HCT116 (cell line): ENCODE measurements around the gene PARVA.

Experiments used
- CEBPB ChIP-seq: IDR thresholded peaks from 2 replicates; pipeline ENCODE4 v1.6.1; 2012; ENCODE audit warnings: low read depth
- EZH2phosphoT487 ChIP-seq: fragments of 200-600 bp; IDR thresholded peaks from 2 replicates; pipeline ENCODE4 v1.6.1; 2018; ENCODE audit warnings: antibody characterized with exemption, borderline replicate concordance
- POLR2A ChIP-seq: IDR thresholded peaks from 2 replicates; pipeline ENCODE4 v1.7.0; 2011; ENCODE audit warnings: borderline replicate concordance; ENCODE audit not compliant: insufficient read depth, insufficient read length; ENCODE audit errors: extremely low read depth
- RAD21 ChIP-seq: IDR thresholded peaks from 2 replicates; pipeline ENCODE4 v1.6.1; 2012; ENCODE audit warnings: low read depth, mild to moderate bottlenecking
- SIN3A ChIP-seq: IDR thresholded peaks from 2 replicates; pipeline ENCODE4 v1.6.1; 2012; ENCODE audit warnings: low read depth
- SRF ChIP-seq: IDR thresholded peaks from 2 replicates; pipeline ENCODE4 v1.6.1; 2012; ENCODE audit warnings: low read depth
- ZFX ChIP-seq: fragments of 450-650 bp; IDR thresholded peaks from 2 replicates; pipeline ENCODE4 v1.6.1; 2017
- TF ChIP-seq, protein P1 (sequence below), 3 experiments: fragments of 200-600 bp in 1 of 3; sonication (generic) in 1 of 3; IDR thresholded peaks in 2 of 3; conservative IDR thresholded peaks in 1 of 3; 2 replicates each; pipeline ENCODE4 v1.5.1; 2012 to 2017; ENCODE audit warnings: low read depth in 2 of 3, low read length in 2 of 3, antibody characterized with exemption in 1 of 3, borderline replicate concordance in 1 of 3, control low read depth in 1 of 3, mild to moderate bottlenecking in 1 of 3, mixed read lengths in 1 of 3, mixed run types in 1 of 3, moderate library complexity in 1 of 3; ENCODE audit not compliant: insufficient read depth in 1 of 3
- TF ChIP-seq, protein P2 (sequence below): IDR thresholded peaks from 2 replicates; pipeline ENCODE4 v1.6.1; 2012; ENCODE audit warnings: low read depth

DNA sequence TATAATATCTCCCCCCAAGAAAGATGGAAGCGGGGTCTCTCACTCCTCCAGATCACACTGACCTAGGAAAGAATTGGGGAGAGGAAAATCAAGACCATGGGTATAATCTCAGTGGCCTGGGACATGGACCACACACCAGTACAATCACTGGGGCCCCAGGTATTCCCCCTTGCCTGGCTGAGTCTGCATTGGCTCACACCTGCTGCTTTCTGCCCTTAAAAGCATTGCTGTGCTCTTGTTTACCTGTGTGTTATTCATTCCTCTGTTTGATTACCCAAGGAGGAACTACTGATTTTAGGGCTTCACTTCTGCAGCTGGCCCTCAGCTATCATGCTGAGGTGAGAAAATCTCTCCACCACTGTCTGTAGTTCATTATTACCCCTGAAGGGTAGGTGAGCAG is 14.0 kb upstream of the PARVA start:
- no peak for TF ChIP-seq RAD21
- TF ChIP-seq, protein P1, sequence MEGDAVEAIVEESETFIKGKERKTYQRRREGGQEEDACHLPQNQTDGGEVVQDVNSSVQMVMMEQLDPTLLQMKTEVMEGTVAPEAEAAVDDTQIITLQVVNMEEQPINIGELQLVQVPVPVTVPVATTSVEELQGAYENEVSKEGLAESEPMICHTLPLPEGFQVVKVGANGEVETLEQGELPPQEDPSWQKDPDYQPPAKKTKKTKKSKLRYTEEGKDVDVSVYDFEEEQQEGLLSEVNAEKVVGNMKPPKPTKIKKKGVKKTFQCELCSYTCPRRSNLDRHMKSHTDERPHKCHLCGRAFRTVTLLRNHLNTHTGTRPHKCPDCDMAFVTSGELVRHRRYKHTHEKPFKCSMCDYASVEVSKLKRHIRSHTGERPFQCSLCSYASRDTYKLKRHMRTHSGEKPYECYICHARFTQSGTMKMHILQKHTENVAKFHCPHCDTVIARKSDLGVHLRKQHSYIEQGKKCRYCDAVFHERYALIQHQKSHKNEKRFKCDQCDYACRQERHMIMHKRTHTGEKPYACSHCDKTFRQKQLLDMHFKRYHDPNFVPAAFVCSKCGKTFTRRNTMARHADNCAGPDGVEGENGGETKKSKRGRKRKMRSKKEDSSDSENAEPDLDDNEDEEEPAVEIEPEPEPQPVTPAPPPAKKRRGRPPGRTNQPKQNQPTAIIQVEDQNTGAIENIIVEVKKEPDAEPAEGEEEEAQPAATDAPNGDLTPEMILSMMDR (IDR thresholded peaks at IDR 0.05 in 2 of 3, conservative IDR thresholded peaks at IDR 0.05 in 1 of 3; ENCODE audit: borderline replicate concordance in 1 of 3, insufficient read depth in 1 of 3, low read depth in 2 of 3, low read length in 2 of 3), result no peak
- no peak for TF ChIP-seq SRF
- TF ChIP-seq CEBPB, result no peak
- no peak for TF ChIP-seq ZFX
- no peak for TF ChIP-seq POLR2A
- TF ChIP-seq, protein P2, sequence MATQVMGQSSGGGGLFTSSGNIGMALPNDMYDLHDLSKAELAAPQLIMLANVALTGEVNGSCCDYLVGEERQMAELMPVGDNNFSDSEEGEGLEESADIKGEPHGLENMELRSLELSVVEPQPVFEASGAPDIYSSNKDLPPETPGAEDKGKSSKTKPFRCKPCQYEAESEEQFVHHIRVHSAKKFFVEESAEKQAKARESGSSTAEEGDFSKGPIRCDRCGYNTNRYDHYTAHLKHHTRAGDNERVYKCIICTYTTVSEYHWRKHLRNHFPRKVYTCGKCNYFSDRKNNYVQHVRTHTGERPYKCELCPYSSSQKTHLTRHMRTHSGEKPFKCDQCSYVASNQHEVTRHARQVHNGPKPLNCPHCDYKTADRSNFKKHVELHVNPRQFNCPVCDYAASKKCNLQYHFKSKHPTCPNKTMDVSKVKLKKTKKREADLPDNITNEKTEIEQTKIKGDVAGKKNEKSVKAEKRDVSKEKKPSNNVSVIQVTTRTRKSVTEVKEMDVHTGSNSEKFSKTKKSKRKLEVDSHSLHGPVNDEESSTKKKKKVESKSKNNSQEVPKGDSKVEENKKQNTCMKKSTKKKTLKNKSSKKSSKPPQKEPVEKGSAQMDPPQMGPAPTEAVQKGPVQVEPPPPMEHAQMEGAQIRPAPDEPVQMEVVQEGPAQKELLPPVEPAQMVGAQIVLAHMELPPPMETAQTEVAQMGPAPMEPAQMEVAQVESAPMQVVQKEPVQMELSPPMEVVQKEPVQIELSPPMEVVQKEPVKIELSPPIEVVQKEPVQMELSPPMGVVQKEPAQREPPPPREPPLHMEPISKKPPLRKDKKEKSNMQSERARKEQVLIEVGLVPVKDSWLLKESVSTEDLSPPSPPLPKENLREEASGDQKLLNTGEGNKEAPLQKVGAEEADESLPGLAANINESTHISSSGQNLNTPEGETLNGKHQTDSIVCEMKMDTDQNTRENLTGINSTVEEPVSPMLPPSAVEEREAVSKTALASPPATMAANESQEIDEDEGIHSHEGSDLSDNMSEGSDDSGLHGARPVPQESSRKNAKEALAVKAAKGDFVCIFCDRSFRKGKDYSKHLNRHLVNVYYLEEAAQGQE, result no peak
- no peak for TF ChIP-seq EZH2phosphoT487
- TF ChIP-seq SIN3A, result no peak
